IPS DF 19.7 (cell line): ENCODE data around the gene CALHM3.

Experiments
- DNase-seq: peaks from one replicate; pipeline ENCODE4 v3.0.0-alpha.2; 2013; ENCODE audit warnings: low read depth, low spot score

CALHM3 gene

DNA sequence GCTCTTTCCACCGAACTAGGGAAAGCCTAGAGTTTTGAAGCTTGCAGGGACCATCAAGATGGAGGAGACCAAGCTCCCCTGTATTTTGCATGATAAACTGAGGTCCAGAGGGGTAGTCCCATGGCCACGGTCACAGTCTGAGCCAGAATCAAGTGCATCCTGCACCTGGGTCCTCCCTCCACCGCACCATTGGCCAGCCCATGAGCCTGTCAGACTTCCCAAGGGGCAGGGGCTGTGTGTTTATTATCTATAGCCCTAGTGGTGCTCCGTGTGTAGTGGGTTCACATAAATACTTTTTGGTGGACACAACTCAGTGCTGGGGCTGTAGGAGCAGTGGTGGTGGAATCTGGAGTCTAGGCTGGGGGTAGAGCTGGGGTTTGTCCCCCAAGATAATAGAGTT lies 3.6 kb downstream of the CALHM3 start:
- DNase-seq: no peak

DNA sequence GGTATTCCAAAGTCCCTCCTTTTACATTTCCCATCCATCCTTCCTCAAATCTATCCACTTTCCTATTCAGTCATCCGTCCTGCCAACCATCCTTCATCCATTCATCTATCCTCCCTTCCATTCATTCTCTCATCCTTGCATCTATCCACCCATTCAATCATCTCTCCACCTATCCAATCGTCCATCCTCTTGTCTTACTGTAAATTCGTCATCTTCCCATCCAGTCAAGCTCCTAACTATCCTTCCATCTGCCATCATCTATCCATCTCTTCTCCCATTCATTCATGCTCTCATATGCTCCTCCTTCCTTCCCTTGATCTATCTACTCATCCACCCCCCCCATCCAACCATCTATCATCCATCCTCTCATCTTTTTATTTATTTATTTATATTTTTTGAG lies 5.0 kb downstream of the CALHM3 start:
- DNase-seq: no peak

DNA sequence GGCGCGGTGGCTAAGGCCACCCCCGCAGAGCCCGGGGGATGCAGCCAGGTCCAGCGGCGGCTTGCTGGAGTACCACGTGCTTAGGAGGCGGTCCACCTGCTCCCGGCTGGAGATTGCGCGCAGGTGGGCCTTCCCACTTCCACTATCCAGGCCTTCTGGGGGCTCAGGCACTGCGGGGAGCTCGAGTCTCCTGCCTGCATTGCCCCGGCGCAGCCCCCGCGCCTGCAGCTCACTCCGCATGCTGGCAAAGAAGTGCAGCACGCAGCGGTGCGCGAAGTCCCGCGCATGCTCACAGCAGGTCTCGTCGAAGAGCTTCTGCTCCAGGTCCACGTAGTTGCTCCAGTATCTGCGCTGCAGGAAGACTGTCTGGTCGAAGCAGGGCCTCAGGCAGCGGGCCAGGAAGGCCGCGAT lies 5.8 kb downstream of the CALHM3 start:
- no peak for DNase-seq

DNA sequence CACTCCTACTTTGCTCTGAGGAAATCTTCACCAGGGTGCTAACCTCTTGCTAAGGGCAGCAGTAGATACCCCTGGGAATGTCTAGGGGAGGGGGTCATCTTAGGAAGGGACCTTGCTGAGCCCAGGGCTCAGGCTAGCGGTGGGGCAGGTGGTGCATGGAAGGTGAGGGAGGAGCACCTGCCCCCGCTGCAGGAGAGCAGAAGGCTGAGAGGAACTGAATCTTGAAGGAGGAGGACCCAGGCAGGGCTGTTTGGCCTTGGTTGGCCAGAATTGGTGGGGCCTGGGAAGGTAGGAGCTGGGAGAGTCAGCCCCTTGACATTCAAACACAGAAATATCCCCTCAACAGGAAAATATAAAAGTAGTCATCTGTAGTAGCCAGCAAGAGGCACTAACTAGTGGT lies 7.0 kb downstream of the CALHM3 start:
- no peak for DNase-seq

DNA sequence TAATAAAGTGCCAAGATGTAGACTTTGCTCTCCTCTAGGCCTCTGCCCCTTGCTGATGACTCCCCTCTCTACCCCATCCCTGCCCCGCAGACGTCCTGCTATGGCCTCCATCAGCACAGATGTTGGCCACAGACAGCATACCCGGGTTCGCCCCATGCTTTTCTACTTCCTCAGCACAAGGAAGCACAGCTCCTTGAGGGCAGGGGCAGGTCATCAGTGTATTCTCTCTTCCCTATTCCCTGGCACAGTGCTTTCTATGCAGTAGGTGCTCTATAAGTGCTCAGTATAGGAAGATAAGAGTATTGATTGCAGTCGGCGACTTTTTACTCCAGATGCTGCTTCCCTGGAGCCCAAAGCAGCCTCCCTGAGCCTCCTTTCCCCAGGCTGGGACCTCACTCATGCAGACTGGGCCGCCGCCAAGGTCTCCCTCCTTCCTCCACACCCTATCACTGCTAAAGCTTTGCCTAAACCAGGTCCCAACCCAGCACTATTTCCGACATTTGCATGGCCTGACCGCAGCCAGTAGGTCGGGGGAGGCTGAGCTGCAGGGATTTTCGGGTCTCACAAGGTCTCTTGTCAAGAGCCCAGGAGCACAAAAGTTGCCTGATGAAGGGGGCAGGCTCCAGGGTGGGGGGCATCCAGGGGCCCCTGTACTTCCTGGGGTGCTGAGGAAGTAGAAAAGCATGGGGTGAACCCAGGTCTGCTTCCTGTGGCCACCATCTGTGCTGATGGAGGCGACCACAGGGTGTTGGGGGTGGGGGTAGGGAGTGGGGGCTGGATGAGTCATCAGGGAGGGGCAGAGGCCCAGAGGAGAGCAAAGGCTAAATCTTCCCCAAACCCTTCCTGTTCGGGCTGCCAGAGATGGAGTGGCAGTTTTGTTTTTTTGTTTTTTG lies 8.0 kb downstream of the CALHM3 start:
- DNase-seq: no peak

DNA sequence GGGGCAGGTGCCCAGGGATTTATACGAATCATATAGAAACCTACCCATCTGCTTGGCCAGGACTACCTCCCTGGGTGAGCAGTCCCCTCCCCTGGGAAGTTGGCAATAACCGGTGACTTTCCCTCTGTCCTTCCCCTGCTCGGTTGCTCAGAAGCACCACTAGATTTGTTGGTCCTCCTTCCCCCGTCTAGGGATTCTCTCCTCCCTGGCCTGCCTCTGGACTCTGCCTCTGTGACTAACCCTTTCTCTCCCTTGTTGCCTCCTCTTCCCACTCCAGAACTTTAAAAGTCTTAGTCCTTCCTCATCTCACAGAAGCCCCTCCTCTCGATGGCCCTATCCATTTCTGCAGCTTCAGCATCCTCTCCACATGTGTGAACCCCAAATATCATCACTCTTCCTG lies 9.8 kb downstream of the CALHM3 start:
- no peak for DNase-seq

DNA sequence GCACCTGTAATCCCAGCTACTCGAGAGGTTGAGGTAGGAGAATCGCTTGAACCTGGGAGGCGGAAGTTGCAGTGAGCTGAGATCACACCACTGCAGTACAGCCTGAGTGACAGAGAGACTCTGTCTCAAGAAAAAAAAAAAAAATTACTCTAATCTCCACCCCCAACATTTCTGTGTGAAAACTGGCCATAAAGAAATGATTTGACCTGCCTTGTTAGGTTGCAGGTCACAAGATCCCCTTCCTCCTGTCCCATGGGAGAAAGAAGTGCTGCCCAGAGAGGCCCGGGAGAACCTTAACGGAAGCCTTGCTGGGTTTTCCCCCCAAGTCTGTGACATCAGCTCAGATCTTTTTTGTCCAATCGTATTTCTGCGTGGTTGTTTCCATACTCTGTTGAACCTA lies 11.6 kb downstream of the CALHM3 start:
- DNase-seq: no peak

DNA sequence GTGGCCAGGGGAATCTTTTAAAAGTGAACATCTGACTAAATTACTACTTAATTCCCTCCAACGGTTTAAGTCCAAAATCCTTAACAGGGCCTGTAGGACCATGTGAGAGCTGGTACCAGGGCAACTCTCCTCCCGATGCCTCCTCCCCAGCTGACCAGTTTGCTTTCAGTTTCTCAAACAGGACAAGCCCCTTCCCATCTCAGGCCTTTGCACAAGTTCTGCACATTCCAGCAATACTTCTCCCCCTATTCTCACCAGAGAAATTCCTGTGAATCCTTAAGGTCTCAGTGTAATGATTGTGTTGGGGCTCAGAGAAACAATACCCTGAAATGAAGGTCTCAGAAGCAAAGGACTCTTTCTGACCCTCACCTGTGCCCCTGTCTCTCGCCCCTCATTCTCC lies 12.3 kb downstream of the CALHM3 start:
- DNase-seq: no peak

DNA sequence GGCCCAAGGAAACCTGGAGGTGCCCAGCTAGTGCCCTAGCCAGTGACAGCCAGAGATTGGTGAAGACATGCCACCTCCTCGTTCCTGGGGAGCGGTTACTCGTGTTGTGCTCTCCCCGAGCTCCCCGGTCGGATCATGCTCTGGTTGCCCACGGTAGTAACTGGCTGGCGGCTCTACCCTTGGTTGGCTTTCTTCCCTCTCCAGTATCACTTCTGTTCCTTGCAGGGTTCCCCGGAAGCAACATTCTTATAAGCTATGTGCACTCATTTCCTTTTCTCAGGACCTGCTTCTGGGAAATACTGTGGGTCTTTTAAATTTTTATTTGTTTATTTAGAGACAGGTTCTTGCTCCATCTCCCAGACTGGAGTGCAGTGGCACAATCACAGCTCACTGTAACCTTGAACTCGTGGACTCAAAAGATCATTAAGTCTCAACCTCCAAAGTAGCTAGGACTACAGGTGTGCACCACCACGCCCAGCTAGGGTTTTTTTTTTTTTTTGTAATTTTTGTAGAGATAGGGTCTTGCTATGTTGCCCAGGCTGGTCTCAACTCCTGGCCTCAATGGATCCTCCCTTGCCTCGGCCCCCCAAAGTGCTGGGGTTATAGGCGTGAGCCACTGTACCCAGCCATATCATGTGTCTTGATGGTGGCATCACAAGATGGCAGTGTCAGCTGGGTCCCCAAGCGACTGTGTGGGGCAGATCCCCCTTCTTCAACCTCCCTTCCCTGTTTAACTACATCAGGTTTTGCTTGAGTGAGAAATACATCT lies 13.4 kb downstream of the CALHM3 start:
- DNase-seq: no peak

DNA sequence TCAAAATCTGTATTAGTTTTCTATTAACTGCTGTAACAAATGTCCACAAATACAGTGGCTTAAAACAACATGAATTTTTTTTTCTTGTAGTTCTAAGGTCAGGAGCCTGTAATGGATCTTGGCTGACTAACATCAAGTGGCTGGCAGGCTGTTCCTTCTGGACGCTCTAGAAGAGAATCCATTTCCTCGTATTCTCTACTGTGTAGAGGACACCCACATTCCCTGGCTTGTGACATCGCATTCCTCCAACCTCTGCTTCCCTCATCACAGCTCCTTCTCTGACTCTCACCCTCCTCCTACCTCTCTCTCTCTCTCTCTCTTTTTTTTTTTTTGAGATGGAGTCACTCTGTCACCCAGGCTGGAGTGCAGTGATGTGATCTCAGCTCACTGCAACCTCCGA lies 15.5 kb downstream of the CALHM3 start:
- no peak for DNase-seq

DNA sequence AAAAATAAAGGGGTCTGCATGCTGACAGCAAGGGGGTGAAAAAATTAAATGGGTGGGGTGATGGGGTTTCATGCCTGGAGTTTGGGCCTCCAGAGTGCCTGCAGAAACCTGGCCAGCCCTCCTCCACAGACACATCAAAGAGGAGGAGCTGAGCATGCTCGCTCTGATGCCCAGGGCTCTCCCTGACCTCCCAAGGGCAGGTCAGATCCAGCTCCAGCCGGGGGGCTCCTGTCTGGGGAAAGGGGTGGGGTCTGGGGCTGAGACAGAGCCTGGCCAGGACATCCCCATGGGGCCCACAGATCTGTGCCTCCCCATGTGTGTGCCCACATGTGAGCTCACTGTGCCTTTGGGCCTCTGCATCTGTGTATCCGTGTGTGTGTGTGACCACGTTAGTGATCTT lies 19.4 kb downstream of the CALHM3 start:
- DNase-seq: no peak

DNA sequence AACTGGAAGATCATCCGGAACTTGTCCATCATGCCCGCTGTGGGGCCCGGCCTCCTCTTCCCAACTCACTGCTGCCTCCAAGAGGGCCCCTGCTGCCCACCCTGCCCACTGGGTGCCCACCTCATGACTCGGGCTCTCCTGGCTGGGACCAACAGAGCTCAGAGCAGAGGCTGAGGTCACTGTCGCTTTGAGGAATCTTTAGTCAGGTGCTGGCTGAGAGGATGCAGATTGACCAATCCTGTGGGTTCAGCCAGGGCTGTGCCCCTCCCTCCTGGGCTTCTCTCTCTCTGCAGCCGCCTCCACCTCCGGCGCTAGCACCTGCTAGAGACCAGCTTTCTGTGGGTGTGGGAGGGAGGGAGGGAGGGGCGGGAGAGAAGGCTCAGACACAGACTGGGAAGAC lies 20.3 kb downstream of the CALHM3 start, which contains the start of gene CALHM1:
CALHM1 (minus strand) TSS at position 181 of the 400 bp plus-strand sequence; CDS start at position 32, 149 bp downstream.
- no peak for DNase-seq

DNA sequence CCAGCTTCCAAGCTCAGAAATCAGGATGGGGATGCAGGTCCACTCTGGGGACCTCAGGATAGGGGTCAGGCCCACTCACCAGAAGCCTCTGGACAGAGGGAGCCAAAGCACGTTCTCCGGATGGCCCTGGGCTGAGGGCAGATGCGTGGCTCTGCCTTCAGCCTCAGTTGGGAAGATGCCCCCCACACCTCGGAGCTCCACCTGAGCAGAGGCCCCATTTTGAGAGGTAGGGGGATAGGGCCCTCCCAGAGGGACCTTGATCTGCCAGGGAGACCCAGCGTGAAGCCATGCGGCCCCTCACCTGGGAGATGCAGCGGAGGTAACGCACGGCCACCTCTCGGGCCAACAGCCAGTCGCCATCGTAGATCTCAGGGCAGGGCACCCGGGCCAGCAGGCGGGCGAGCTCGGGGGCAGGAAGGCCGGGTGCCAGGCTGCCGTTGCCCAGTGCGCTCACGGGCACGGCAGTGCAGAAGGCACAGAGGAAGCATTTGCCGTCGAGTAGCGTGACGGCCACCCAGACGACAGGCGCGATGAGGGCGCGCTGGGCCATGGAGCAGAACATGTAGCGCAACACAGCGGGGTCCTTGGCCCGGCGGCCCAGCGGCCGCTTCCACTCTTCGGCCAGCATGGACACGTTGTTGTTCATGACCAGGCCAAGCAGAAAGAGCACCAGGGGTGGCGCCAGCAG lies 21.0 kb downstream of the CALHM3 start:
- DNase-seq: no peak

DNA sequence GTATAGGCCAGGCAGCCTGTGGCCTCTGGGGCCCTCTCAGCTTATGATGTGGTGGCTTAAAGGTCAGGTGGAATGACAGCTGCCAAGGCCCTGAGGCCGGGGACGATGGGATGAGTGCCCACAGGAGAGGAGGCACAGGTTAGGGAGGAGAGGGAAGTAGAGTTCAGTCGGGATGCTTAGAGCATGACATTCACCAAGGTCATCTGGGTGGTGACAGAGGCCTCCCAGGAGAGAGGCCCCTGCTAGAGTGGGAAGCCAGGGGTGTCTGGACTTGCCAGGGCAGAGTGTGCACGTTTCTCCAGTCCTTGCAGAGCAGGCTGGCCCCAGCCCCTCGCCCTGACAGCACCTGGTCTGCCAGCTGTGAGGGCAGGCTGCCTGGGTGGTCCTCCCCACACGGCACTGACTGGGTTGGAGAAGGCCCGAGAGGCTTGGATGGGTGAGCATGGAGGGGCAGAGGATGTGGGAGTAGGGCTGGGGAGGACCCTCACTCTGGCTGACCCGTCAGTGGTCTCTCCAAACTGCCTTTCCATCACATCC lies 21.8 kb downstream of the CALHM3 start:
- no peak for DNase-seq

DNA sequence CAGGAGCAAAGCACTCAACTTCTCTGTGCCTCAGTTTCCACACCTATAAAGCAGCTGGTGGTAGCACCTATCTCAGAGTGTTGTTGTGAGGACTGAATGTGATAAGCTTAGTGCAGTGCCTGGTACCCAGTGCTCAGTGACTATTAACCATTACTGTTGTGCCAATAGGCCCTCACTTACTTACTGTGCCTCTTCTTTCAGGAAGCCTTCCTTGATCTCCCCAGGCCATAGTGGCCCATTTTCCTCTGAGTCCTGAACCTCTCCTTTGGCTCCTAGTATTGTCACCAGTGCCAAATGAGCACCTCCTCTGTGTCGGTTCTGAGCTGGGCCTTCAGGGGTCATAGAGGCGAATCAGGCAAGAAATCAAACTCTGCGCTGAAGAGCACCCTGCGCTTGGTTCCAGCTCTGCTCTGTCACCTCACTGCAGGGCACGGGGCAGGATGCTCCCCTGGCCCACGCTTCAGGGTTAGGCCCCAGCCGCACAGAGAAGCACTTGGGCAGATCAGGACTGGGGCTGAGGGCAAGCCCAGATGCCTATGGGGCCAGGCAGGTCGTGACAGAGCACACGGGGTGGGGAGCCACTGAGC lies 22.9 kb downstream of the CALHM3 start:
- DNase-seq: no peak

DNA sequence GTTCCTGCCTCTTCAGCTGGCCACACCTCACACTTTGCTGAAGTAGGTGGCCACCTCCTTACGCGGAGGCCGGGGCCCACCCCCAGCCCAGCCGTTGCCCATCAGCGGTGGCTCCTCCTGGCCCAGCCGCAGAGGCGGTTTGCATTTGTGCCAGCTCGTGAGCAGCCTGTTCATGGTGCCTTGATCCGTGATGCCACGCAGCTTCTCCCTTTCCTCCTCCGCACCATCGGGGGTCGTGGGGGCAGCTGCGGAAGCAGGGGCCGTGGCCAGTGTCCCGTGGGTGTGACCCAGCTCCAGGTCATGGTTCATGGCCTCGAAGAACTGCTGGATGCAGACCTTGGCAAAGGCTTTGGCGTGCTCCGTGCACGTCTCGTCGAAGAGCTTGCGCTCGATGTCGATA lies 23.8 kb downstream of the CALHM3 start:
- DNase-seq: no peak

DNA sequence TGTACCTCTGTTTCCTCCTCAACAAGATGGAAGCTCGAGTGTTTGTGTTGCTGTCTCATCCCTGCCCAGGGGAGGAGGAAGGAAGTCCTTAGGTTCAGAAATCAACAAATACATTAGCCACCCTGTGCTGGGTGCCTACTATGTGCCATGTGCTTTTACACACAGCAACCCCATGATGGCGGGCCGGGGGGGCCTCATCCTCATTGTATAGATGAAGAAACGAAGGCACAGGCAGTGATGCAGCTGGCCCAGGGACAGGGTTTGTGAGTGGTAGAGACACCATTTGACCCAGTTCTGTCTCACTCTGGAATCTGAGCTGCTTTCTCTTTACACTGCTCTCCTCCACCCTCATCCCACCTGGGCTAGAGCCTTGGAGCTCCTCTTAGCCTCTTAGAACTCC lies 25.0 kb downstream of the CALHM3 start:
- no peak for DNase-seq

DNA sequence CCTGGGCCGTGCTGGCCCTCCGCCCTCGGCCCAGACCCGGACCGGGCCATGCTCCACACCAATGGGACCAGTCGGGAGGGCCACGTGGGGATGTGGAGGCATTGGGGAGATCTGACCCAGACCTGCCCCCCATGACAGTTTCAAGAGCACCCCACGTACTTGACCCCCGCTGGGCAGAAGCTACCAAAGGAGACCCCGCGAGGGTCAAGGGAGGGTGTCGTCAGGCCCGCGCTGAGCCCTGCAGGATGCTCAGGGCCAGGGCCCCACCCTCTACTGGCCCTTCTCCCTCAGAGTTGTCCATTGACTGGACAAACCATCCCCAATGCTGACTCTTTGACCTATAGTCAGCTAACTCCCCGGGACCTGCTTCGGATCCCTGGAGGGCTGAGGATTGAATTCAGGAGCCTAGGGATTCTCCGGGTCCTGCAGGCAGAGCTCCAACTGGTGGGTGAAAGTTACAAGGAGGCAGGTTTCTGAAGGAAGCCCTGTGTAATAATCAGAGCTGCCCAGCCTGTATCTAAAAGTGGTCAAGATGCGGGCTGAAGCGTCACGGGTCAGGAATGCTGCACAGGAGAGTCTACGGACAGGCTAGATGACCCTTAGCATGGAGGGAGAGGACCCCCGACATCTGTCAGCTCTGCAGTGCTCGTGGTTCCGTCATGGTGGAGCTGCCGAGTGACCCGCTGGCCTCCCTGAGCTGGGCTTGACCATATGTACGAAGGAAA lies 26.4 kb downstream of the CALHM3 start:
- no peak for DNase-seq

DNA sequence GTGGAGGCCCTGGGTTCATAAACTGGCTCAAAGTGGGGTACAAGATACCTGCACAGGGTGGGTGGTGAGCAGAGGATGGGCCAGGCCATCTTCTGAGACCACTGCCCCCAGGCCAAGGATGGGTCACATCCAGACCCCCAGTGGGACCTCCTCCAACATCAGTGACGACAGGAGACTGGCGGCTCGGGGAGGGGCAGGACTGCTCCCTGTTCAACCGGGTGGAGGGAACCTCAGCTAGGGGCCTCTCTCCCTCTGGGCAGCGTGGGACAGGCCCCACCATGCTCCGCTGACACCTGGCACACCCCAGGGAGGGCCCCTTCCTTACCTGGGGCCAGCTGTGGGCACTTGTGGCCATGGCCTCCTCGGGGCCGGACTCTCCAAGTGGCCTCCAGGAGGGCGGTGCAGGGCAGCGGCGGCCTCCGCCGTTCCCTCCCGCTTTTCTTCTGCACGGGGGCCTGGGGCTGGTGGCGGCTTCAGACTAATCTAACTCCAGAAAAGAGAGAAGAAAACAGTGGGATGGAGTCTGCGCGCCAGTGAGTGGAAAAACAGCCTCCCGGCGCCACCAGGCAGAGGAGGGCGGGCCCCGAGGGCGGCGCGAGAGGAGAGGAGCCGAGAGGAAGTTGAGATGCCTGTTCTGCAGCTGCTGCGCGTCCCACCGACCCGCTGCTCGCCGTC lies 27.1 kb downstream of the CALHM3 start, which contains the start of gene CALHM2:
CALHM2 (minus strand) TSS at position 540 of the 675 bp plus-strand sequence. CDS start 2,429 bp downstream, outside the sequence.
- DNase-seq: no peak
